ENCODE measurements around the gene PROB1. TPM values are rescaled to one million over a fixed set of nuclear protein-coding genes. Genes with fewer than 3 reads are reported as not detected.

The PROB1 gene
- total RNA-seq, 1 experiment from 2014 or later = 3.4 TPM

DNA sequence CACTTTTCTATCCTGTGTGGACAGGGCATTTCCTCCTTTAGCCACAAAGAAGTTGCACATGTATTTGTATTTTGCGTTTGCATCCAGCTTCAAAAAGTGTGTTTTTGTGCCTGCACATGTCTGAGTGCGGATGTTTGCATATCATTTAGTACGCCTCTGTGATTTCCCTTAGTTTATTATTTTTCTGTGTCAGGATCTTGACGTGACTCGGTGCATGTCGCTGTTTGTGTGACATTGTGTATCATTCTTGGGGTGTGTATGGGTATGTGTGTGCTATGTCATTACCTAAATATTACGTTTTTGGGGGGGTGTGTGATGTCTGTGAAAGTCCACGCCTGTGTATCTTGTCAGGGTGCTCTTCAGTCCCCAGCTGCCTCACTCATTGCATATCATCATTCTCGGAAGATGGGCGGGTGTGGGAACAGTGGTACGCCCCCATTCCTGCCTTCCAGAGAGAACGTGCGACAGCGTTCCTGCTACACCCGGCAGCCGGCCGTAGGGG is 53.7 kb downstream of the PROB1 start:
- no peak overlapping the region for H2BK5ac ChIP-seq (ENCODE audit: insufficient read length, low read length)
- H3K9me3 ChIP-seq (ENCODE audit: control insufficient read depth, low read depth, low read length) = no peaks in the 10 kb centered on the region
- no peak overlapping the region for H2BK12ac ChIP-seq (ENCODE audit: insufficient read length, low read depth, low read length)
- Mint-ChIP-seq H3K27me3 (ENCODE audit: low read depth) (peaks cover 3% of the 10 kb centered on the region), H3K27ac (peak overlapping the region; percentile 99 to 100 (median 100); a peak in 4 of 7 replicates), H3K4me3 (peak overlapping the region; percentile 95 to 99), H3K9me3 (no peaks in the 10 kb centered on the region; a peak in 1 of 5 replicates), H3K36me3 (ENCODE audit: insufficient read depth in 1 of 3, low read depth in 3 of 3) (peaks cover 16 to 33% (median 29%) of the 10 kb centered on the region in 3 experiments; a peak in 6 of 7 replicates), H3K4me1 (peaks cover 18 to 24% of the 10 kb centered on the region in 2 experiments)
- no peak overlapping the region for H2BK20ac ChIP-seq (ENCODE audit: low read depth, low read length, poor library complexity, severe bottlenecking)
- no peak overlapping the region for H2BK120ac ChIP-seq (ENCODE audit: low read depth, low read length, poor library complexity, severe bottlenecking)
- peaks cover 4% of the 10 kb centered on the region for H3K79me1 ChIP-seq (ENCODE audit: insufficient read depth, low read depth, low read length, poor library complexity, severe bottlenecking)
- no peak overlapping the region for H3K23ac ChIP-seq (ENCODE audit: insufficient read length, low read depth, low read length)
- no peaks in the 10 kb centered on the region for H3K27me3 ChIP-seq (ENCODE audit: insufficient read depth, low read length)
- no peak overlapping the region for H3K27ac ChIP-seq (ENCODE audit: insufficient read length, low read depth, low read length)
- H3K9ac ChIP-seq (ENCODE audit: extremely low read depth, insufficient read length, low read length) = no peak overlapping the region
- H2AFZ ChIP-seq (ENCODE audit: low read length) = no peak overlapping the region
- no peak overlapping the region for H3T11ph ChIP-seq (ENCODE audit: low read length)
- no peaks in the 10 kb centered on the region; the same call in none of the 2 replicates for H3K4me1 ChIP-seq (ENCODE audit: insufficient read depth, low read length)
- peaks cover 7% of the 10 kb centered on the region for H3K23me2 ChIP-seq (ENCODE audit: insufficient read length, low read depth, low read length, poor library complexity, severe bottlenecking)
- H4K8ac ChIP-seq (replicated peaks; ENCODE audit: insufficient read length, low read depth, low read length) = no peak overlapping the region
- no peak overlapping the region for H2AK5ac ChIP-seq (ENCODE audit: insufficient read length, low read length)
- DNase-seq = no peak
- TF ChIP-seq, protein P1, sequence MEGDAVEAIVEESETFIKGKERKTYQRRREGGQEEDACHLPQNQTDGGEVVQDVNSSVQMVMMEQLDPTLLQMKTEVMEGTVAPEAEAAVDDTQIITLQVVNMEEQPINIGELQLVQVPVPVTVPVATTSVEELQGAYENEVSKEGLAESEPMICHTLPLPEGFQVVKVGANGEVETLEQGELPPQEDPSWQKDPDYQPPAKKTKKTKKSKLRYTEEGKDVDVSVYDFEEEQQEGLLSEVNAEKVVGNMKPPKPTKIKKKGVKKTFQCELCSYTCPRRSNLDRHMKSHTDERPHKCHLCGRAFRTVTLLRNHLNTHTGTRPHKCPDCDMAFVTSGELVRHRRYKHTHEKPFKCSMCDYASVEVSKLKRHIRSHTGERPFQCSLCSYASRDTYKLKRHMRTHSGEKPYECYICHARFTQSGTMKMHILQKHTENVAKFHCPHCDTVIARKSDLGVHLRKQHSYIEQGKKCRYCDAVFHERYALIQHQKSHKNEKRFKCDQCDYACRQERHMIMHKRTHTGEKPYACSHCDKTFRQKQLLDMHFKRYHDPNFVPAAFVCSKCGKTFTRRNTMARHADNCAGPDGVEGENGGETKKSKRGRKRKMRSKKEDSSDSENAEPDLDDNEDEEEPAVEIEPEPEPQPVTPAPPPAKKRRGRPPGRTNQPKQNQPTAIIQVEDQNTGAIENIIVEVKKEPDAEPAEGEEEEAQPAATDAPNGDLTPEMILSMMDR (conservative IDR thresholded peaks at IDR 0.05) = no peak
- no peak overlapping the region for H4K5ac ChIP-seq (ENCODE audit: insufficient read length, low read depth, low read length)
- H2BK15ac ChIP-seq (ENCODE audit: low read depth, low read length) = no peak overlapping the region
- no peak overlapping the region for H3K56ac ChIP-seq (ENCODE audit: insufficient read length, low read depth, low read length)
- H3K14ac ChIP-seq (ENCODE audit: insufficient read depth, low read length) = no peak overlapping the region
- peak overlapping the region; percentile 73 for H3K4me2 ChIP-seq (ENCODE audit: insufficient read depth, insufficient read length, low read length)
- H4K20me1 ChIP-seq (ENCODE audit: control insufficient read depth, insufficient read depth, insufficient read length) = no peaks in the 10 kb centered on the region
- H3K79me2 ChIP-seq (ENCODE audit: insufficient read depth, low read length) = peaks cover 32% of the 10 kb centered on the region
- no peak overlapping the region for H3K18ac ChIP-seq (ENCODE audit: insufficient read length, low read depth, low read length)
- H4K91ac ChIP-seq (ENCODE audit: insufficient read length, low read depth, low read length) = no peak overlapping the region
- WGBS (ENCODE audit: extremely low coverage, insufficient read length, low lambda C conversion rate) = no CpG with 5 or more reads among the region's 17 CpGs
- H3K4ac ChIP-seq (ENCODE audit: low read depth, low read length) = no peak overlapping the region

Other genes starting within 250 kb of the PROB1 start
- gene SIL1, start 196.7 kb downstream of the PROB1 start, total RNA-seq (2021) = 10.6 and 14.4 TPM in 2 replicates
- 267 and 278 TPM in 2 replicates for gene MATR3, start 101.4 kb downstream of the PROB1 start, total RNA-seq (2021)
- 121 and 129 TPM in 2 replicates for gene PAIP2, start 53.2 kb downstream of the PROB1 start, total RNA-seq (2021)
- not detected in 2 replicates for gene SLC23A1, start 11.8 kb downstream of the PROB1 start, total RNA-seq (2021)
- gene MZB1, start 5.2 kb downstream of the PROB1 start, total RNA-seq (2021) = 0.31 and 0.48 TPM in 2 replicates
- gene SPATA24, start 9.0 kb upstream of the PROB1 start, total RNA-seq (2021) = 12.9 and 13.0 TPM in 2 replicates
- 25.4 and 26.5 TPM in 2 replicates for gene DNAJC18, start 44.4 kb upstream of the PROB1 start, total RNA-seq (2021)
- 1.6 and 1.9 TPM in 2 replicates for gene ECSCR, start 67.6 kb upstream of the PROB1 start, total RNA-seq (2021)
- gene SMIM33, start 75.9 kb upstream of the PROB1 start, total RNA-seq (2021) = not detected in 2 replicates
- 0.26 and 0.48 TPM in 2 replicates for gene STING1, start 87.7 kb upstream of the PROB1 start, total RNA-seq (2021)
- 231 and 236 TPM in 2 replicates for gene UBE2D2, start 166.2 kb upstream of the PROB1 start, total RNA-seq (2021)